HepG2 (cell line): ENCODE data around the gene UAP1L1. TPM values are rescaled to one million over a fixed set of nuclear protein-coding genes. Genes with fewer than 3 reads are reported as not detected.
A peak's percentile ranks its signal among the peaks of the same experiment; 100 is the strongest.

ENCODE experiments used
- CCDC6 ChIP-seq: sonication (generic); formaldehyde crosslinking; IDR thresholded peaks from 2 replicates; pipeline ENCODE4 v1.8.1; 2022; ENCODE audit warnings: mild to moderate bottlenecking, missing genetic modification reagents, moderate library complexity
- FOXA3 ChIP-seq: IDR thresholded peaks from 2 replicates; pipeline ENCODE4 v1.6.1; 2016; ENCODE audit warnings: missing genetic modification reagents, missing compliant biosample characterization
- HDAC6 ChIP-seq: fragments of 200-600 bp; sonication (generic); IDR thresholded peaks from 2 replicates; pipeline ENCODE4 v1.7.0; 2017; ENCODE audit warnings: mild to moderate bottlenecking, antibody characterized with exemption, low read length, low read depth
- MLLT10 ChIP-seq: sonication (generic); formaldehyde crosslinking; IDR thresholded peaks from 2 replicates; pipeline ENCODE4 v1.4.0; 2020; ENCODE audit warnings: missing genetic modification reagents
- NCOR1 ChIP-seq: fragments of 200-600 bp; sonication (generic); IDR thresholded peaks from 2 replicates; pipeline ENCODE4 v1.7.0; 2017; ENCODE audit warnings: antibody characterized with exemption, low read length, borderline replicate concordance
- NFKB2 ChIP-seq: sonication (generic); formaldehyde crosslinking; IDR thresholded peaks from 2 replicates; pipeline ENCODE4 v1.4.0; 2020; ENCODE audit warnings: missing genetic modification reagents, borderline replicate concordance
- ZBTB20 ChIP-seq: sonication (generic); formaldehyde crosslinking; IDR thresholded peaks from 2 replicates; pipeline ENCODE4 v1.8.1; 2023; ENCODE audit warnings: missing genetic modification reagents, low read depth, mild to moderate bottlenecking, borderline replicate concordance
- ZBTB21 ChIP-seq: sonication (generic); formaldehyde crosslinking; IDR thresholded peaks from 2 replicates; pipeline ENCODE4 v1.4.0; 2020; ENCODE audit warnings: missing genetic modification reagents
- ZBTB7B ChIP-seq: sonication (generic); formaldehyde crosslinking; IDR thresholded peaks from 2 replicates; pipeline ENCODE4 v1.4.0; 2020; ENCODE audit warnings: missing genetic modification reagents
- ZNF10 ChIP-seq: sonication (generic); formaldehyde crosslinking; IDR thresholded peaks from 2 replicates; pipeline ENCODE4 v1.4.0; 2020; ENCODE audit warnings: mild to moderate bottlenecking, low read depth, missing genetic modification reagents, borderline replicate concordance
- ZNF230 ChIP-seq: sonication (generic); formaldehyde crosslinking; IDR thresholded peaks from 2 replicates; pipeline ENCODE4 v1.4.0; 2020; ENCODE audit warnings: mild to moderate bottlenecking, missing genetic modification reagents
- ZNF30 ChIP-seq: sonication (generic); formaldehyde crosslinking; IDR thresholded peaks from 2 replicates; pipeline ENCODE4 v1.5.0; 2020; ENCODE audit warnings: mild to moderate bottlenecking, missing genetic modification reagents
- ZNF777 ChIP-seq: sonication (generic); formaldehyde crosslinking; IDR thresholded peaks from 2 replicates; pipeline ENCODE4 v1.4.0; 2020; ENCODE audit warnings: missing genetic modification reagents
- ZNF782 ChIP-seq: sonication (generic); formaldehyde crosslinking; IDR thresholded peaks from 2 replicates; pipeline ENCODE4 v1.4.0; 2020; ENCODE audit warnings: missing genetic modification reagents, mild to moderate bottlenecking, borderline replicate concordance
- ZSCAN20 ChIP-seq: sonication (generic); formaldehyde crosslinking; IDR thresholded peaks from 2 replicates; pipeline ENCODE4 v1.4.0; 2020; ENCODE audit warnings: missing genetic modification reagents, mild to moderate bottlenecking, borderline replicate concordance
- ZSCAN9 ChIP-seq: IDR thresholded peaks from 2 replicates; pipeline ENCODE4 v1.6.1; 2016; ENCODE audit warnings: borderline replicate concordance
- polyA plus RNA-seq, 8 experiments: library from polyadenylated mRNA; depleted of rRNA in 3 of 8; stranded (reverse) in 7 of 8; unstranded in 1 of 8; fragments of >200 nt; fragmentation: Illumina TruSeq in 4 of 8; extraction: Trizol in 4 of 8; gene quantifications; 2 replicates each; pipeline versions ENCODE4 v1.2.1 to v1.2.3, GENCODE V29; 2011 to 2016; ENCODE audit warnings: low read depth in 4 of 8, missing spikeins in 1 of 8, mixed read lengths in 1 of 8; ENCODE audit not compliant: insufficient read depth in 1 of 8
- total RNA-seq, 5 experiments: library from RNA; depleted of rRNA; stranded (reverse); fragments of >200 nt; fragmentation: Illumina TruSeq; extraction: Trizol; gene quantifications; 2 replicates each; pipeline ENCODE4 v1.2.3, GENCODE V29; 2016; ENCODE audit warnings: low read depth in 1 of 5
- TF ChIP-seq, protein P1 (sequence below): sonication (generic); formaldehyde crosslinking; conservative IDR thresholded peaks from 2 replicates; pipeline ENCODE4 v1.4.0; 2020; ENCODE audit warnings: mild to moderate bottlenecking, missing genetic modification reagents, moderate library complexity
- TF ChIP-seq, protein P2 (sequence below): sonication (generic); formaldehyde crosslinking; IDR thresholded peaks from 2 replicates; pipeline ENCODE4 v1.4.0; 2020; ENCODE audit warnings: missing genetic modification reagents, mild to moderate bottlenecking, borderline replicate concordance
- TF ChIP-seq, protein P3 (sequence below): sonication (generic); formaldehyde crosslinking; IDR thresholded peaks from 2 replicates; pipeline ENCODE4 v1.4.0; 2020; ENCODE audit warnings: missing genetic modification reagents, borderline replicate concordance

Gene UAP1L1
- total and polyA plus RNA-seq, 2 of the 13 experiments (the other 11 are each of a cell fraction or from before 2014, with no cell fraction given), result 5.4 to 6.4 TPM

DNA sequence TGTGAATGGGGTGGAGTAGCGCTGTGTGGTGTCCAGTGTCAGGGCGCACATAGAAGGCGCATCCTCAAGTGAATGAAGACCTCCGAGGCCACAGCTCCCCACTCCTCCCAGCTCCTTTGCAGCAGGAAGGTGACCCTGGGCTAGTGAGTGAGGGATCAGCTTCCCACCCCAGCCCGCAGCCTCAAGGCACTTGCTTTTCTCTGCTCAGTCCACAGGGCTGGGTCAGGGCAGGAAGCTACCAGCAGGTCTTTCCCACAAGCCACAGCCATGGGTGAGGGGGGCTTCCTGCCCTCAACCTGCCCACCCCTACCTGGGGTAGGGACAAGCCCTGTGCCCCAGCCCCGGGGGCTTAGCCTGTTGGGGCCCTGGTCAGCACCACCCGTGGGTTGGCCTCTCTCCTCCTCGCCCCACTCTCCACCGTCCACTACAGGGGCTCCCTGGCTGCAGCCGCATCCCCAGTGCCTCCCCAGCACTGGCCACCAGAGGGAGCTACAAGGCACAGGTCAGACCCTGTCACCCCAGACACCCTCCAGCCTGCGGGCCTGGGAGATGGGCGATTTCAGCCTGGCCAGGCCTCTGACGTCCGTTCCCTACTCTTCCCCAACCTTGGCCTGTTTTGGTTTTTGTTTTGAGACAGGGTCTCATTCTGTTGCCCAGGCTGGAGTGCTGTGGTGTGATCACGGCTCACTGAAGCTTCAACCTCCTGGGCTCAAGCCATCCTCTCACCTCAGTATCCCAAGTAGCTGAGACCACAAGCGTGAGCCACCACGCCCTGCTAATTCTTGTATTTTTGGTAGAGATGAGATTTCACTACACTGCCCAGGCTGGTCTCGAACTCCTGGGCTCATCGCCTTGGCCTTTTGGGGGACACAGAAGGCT is 48.0 kb upstream of the UAP1L1 start (continued):
- TF ChIP-seq ZNF230 (CRISPR knock-in tag) (no peak), ZSCAN20 (CRISPR knock-in tag) (no peak), NFKB2 (CRISPR knock-in tag) (no peak; the same call in 1 of the 2 replicates), HDAC6 (no peak), ZNF10 (CRISPR knock-in tag) (no peak), FOXA3 (CRISPR knock-in tag) (no peak), ZBTB21 (no peak), MLLT10 (CRISPR knock-in tag) (no peak), ZBTB7B (CRISPR knock-in tag) (peak; percentile 73), ZNF782 (CRISPR knock-in tag) (no peak), NCOR1 (no peak), ZSCAN9 (no peak), CCDC6 (no peak), ZBTB20 (CRISPR knock-in tag) (no peak; the same call in 1 of the 2 replicates), ZNF30 (CRISPR knock-in tag) (no peak), ZNF777 (CRISPR knock-in tag) (no peak)
- TF ChIP-seq, protein P1, sequence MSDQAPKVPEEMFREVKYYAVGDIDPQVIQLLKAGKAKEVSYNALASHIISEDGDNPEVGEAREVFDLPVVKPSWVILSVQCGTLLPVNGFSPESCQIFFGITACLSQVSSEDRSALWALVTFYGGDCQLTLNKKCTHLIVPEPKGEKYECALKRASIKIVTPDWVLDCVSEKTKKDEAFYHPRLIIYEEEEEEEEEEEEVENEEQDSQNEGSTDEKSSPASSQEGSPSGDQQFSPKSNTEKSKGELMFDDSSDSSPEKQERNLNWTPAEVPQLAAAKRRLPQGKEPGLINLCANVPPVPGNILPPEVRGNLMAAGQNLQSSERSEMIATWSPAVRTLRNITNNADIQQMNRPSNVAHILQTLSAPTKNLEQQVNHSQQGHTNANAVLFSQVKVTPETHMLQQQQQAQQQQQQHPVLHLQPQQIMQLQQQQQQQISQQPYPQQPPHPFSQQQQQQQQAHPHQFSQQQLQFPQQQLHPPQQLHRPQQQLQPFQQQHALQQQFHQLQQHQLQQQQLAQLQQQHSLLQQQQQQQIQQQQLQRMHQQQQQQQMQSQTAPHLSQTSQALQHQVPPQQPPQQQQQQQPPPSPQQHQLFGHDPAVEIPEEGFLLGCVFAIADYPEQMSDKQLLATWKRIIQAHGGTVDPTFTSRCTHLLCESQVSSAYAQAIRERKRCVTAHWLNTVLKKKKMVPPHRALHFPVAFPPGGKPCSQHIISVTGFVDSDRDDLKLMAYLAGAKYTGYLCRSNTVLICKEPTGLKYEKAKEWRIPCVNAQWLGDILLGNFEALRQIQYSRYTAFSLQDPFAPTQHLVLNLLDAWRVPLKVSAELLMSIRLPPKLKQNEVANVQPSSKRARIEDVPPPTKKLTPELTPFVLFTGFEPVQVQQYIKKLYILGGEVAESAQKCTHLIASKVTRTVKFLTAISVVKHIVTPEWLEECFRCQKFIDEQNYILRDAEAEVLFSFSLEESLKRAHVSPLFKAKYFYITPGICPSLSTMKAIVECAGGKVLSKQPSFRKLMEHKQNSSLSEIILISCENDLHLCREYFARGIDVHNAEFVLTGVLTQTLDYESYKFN (CRISPR knock-in tag), result no peak
- TF ChIP-seq, protein P2, sequence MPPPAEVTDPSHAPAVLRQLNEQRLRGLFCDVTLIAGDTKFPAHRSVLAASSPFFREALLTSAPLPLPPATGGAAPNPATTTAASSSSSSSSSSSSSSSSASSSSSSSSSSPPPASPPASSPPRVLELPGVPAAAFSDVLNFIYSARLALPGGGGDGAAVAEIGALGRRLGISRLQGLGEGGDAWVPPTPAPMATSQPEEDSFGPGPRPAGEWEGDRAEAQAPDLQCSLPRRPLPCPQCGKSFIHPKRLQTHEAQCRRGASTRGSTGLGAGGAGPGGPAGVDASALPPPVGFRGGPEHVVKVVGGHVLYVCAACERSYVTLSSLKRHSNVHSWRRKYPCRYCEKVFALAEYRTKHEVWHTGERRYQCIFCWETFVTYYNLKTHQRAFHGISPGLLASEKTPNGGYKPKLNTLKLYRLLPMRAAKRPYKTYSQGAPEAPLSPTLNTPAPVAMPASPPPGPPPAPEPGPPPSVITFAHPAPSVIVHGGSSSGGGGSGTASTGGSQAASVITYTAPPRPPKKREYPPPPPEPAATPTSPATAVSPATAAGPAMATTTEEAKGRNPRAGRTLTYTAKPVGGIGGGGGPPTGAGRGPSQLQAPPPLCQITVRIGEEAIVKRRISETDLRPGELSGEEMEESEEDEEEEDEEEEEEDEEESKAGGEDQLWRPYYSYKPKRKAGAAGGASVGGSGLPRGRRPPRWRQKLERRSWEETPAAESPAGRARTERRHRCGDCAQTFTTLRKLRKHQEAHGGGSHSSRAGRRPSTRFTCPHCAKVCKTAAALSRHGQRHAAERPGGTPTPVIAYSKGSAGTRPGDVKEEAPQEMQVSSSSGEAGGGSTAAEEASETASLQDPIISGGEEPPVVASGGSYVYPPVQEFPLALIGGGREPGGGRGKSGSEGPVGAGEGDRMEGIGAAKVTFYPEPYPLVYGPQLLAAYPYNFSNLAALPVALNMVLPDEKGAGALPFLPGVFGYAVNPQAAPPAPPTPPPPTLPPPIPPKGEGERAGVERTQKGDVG, result no peak
- TF ChIP-seq, protein P3, sequence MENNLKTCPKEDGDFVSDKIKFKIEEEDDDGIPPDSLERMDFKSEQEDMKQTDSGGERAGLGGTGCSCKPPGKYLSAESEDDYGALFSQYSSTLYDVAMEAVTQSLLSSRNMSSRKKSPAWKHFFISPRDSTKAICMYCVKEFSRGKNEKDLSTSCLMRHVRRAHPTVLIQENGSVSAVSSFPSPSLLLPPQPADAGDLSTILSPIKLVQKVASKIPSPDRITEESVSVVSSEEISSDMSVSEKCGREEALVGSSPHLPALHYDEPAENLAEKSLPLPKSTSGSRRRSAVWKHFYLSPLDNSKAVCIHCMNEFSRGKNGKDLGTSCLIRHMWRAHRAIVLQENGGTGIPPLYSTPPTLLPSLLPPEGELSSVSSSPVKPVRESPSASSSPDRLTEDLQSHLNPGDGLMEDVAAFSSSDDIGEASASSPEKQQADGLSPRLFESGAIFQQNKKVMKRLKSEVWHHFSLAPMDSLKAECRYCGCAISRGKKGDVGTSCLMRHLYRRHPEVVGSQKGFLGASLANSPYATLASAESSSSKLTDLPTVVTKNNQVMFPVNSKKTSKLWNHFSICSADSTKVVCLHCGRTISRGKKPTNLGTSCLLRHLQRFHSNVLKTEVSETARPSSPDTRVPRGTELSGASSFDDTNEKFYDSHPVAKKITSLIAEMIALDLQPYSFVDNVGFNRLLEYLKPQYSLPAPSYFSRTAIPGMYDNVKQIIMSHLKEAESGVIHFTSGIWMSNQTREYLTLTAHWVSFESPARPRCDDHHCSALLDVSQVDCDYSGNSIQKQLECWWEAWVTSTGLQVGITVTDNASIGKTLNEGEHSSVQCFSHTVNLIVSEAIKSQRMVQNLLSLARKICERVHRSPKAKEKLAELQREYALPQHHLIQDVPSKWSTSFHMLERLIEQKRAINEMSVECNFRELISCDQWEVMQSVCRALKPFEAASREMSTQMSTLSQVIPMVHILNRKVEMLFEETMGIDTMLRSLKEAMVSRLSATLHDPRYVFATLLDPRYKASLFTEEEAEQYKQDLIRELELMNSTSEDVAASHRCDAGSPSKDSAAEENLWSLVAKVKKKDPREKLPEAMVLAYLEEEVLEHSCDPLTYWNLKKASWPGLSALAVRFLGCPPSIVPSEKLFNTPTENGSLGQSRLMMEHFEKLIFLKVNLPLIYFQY (CRISPR knock-in tag), result no peak; the same call in 1 of the 2 replicates
- TF ChIP-seq, all 625 proteins: peak for 65
